Endothelial cell of umbilical vein (primary cell): ENCODE measurements around the gene HEXA. TPM values are rescaled to one million over a fixed set of nuclear protein-coding genes. Genes with fewer than 3 reads are reported as not detected.
A peak's percentile ranks its signal among the peaks of the same experiment; 100 is the strongest.

Experiments used
- Bru-seq: library from RNA; stranded (reverse); fragments of 400-500 nt; gene quantifications from one replicate; lab custom pipeline; 2021; lab: Mats Ljungman, UMichigan
- BruChase-seq, 2 experiments: library from RNA; stranded (reverse); fragments of 400-500 nt; gene quantifications; one replicate each; lab custom pipeline; 2021; lab: Mats Ljungman, UMichigan
- BruUV-seq: library from RNA; stranded (reverse); fragments of 400-500 nt; replicated peaks from 2 replicates; lab custom pipeline; 2021; lab: Mats Ljungman, UMichigan
- CTCF ChIA-PET: fragments of 300-600, 350-600 bp; sonication (Branson Sonifier 250); formaldehyde crosslinking; loops from one replicate; lab custom pipeline; 2021; ENCODE audit warnings: antibody characterized with exemption, inconsistent platforms; lab: Charles Lee
- POLR2A ChIA-PET: fragments of 300-600, 350-600 bp; sonication (Branson Sonifier 250); formaldehyde crosslinking; loops from one replicate; lab custom pipeline; 2021; ENCODE audit warnings: antibody characterized with exemption, inconsistent platforms; lab: Charles Lee
- DNase-seq: peaks from one replicate; pipeline ENCODE4 v3.0.0-alpha.2; 2011; ENCODE audit warnings: low read depth, low spot score
- FAIRE-seq: peaks from 2 replicates; lab custom pipeline; 2011; peaks lifted over from hg19 to GRCh38; lab: Jason Lieb, UNC
- H2AFZ ChIP-seq: 2 replicates; pipeline ENCODE4 v1.6.0; 2012; ENCODE audit warnings: low read depth, low read length, control low read depth, inconsistent platforms
- H3K27ac ChIP-seq: 2 replicates; pipeline ENCODE4 v1.5.1; 2011; ENCODE audit warnings: low read depth, mild to moderate bottlenecking, control low read depth, low read length, moderate library complexity; ENCODE audit not compliant: insufficient read depth
- H3K27me3 ChIP-seq, 2 experiments: 2 replicates each; pipeline versions ENCODE4 v1.6.0 to v1.6.1; 2011; ENCODE audit warnings: low read length in 2 of 2, mixed read lengths in 1 of 2; ENCODE audit not compliant: control insufficient read depth in 2 of 2, insufficient read depth in 2 of 2
- H3K36me3 ChIP-seq, 2 experiments: 2 replicates in 1 of 2; 3 replicates in 1 of 2; pipeline ENCODE4 v1.5.1; 2011; ENCODE audit warnings: low read length in 2 of 2, mild to moderate bottlenecking in 1 of 2, moderate library complexity in 1 of 2; ENCODE audit not compliant: control insufficient read depth in 2 of 2, insufficient read depth in 2 of 2; ENCODE audit errors: extremely low read depth in 1 of 2
- H3K4me1 ChIP-seq: 3 replicates; pipeline ENCODE4 v1.5.1; 2011; ENCODE audit warnings: mild to moderate bottlenecking, low read length; ENCODE audit not compliant: control insufficient read depth, insufficient read depth; ENCODE audit errors: extremely low read depth
- H3K4me2 ChIP-seq: 2 replicates; pipeline ENCODE4 v1.6.1; 2011; ENCODE audit warnings: low read length, control low read depth, mixed read lengths; ENCODE audit not compliant: insufficient read depth
- H3K4me3 ChIP-seq, 3 experiments: fragments of 200-600 bp in 1 of 3; sonication (generic), shearing (Covaris generic) in 1 of 3; replicated peaks in 1 of 3; 2 replicates each; pipeline ENCODE4 v1.5.1; 2011 to 2016; ENCODE audit warnings: control low read depth in 3 of 3, low read length in 3 of 3, mild to moderate bottlenecking in 2 of 3, inconsistent platforms in 1 of 3, low read depth in 1 of 3, moderate library complexity in 1 of 3; ENCODE audit not compliant: insufficient read depth in 1 of 3
- H3K79me2 ChIP-seq: 2 replicates; pipeline ENCODE4 v1.6.0; 2012; ENCODE audit warnings: low read length, inconsistent platforms; ENCODE audit not compliant: control insufficient read depth, insufficient read depth
- H3K9ac ChIP-seq: replicated peaks from 2 replicates; pipeline ENCODE3; 2011; ENCODE audit warnings: low read length, control low read depth; ENCODE audit not compliant: insufficient read depth; ENCODE audit errors: extremely low read depth
- H3K9me1 ChIP-seq: replicated peaks from 3 replicates; pipeline ENCODE4 v1.6.0; 2011; ENCODE audit warnings: mild to moderate bottlenecking, low read length; ENCODE audit not compliant: control insufficient read depth, insufficient read depth; ENCODE audit errors: extremely low read depth
- H3K9me3 ChIP-seq: replicated peaks from 2 replicates; pipeline ENCODE4 v1.5.1; 2012; ENCODE audit warnings: low read length, inconsistent platforms; ENCODE audit not compliant: control insufficient read depth, insufficient read depth
- H4K20me1 ChIP-seq: replicated peaks from 2 replicates; pipeline ENCODE3; 2011; ENCODE audit warnings: mild to moderate bottlenecking, low read length; ENCODE audit not compliant: control insufficient read depth, insufficient read depth; ENCODE audit errors: extremely low read depth
- CTCF ChIP-seq, 2 donors: IDR thresholded peaks; 1 replicate in 1 of 2; 2 replicates in 1 of 2; pipeline ENCODE4 v1.5.1; 2011; ENCODE audit warnings: low read length in 2 of 2, mild to moderate bottlenecking in 2 of 2, moderate library complexity in 2 of 2, control low read depth in 1 of 2, inconsistent platforms in 1 of 2, low read depth in 1 of 2; ENCODE audit not compliant: insufficient read depth in 1 of 2; ENCODE audit errors: extremely low read depth in 1 of 2
- GATA2 ChIP-seq: IDR thresholded peaks from 2 replicates; pipeline ENCODE4 v1.7.0; 2011; ENCODE audit warnings: low read depth, mild to moderate bottlenecking, moderate library complexity, mixed read lengths, low read length; ENCODE audit not compliant: insufficient read length, insufficient read depth
- JUN ChIP-seq: IDR thresholded peaks from 2 replicates; pipeline ENCODE4 v1.6.1; 2011; ENCODE audit warnings: borderline replicate concordance, low read depth; ENCODE audit not compliant: insufficient read length, insufficient read depth
- MAX ChIP-seq: IDR thresholded peaks from 2 replicates; pipeline ENCODE4 v1.6.1; 2011; ENCODE audit not compliant: insufficient read depth, insufficient read length
- MYC ChIP-seq: IDR thresholded peaks from one replicate; pipeline ENCODE4 v1.6.1; 2011; ENCODE audit warnings: mild to moderate bottlenecking, low read depth, low read length
- POLR2A ChIP-seq: IDR thresholded peaks from 2 replicates; pipeline ENCODE4 v1.6.1; 2012; ENCODE audit warnings: low read depth, mild to moderate bottlenecking, control low read depth, low read length
- POLR2AphosphoS5 ChIP-seq: IDR thresholded peaks from 2 replicates; pipeline ENCODE4 v1.6.1; 2012; ENCODE audit warnings: low read depth, mild to moderate bottlenecking, control low read depth, low read length, moderate library complexity; ENCODE audit not compliant: insufficient read depth
- dilution Hi-C: fragments of 300-500 bp; cut with MboI; formaldehyde crosslinking; loops from one replicate; pipeline ENCODE4 v1.15.0; 2019; ENCODE audit warnings: low sequenced_read_pairs; ENCODE audit not compliant: extremely low pct_ligation_motif_present
- intact Hi-C: fragments of 100-400 bp; cut with micrococcal nuclease; formaldehyde crosslinking; loops from one replicate; pipeline ENCODE4 v1.10.0; 2022
- long read RNA-seq: library from polyadenylated mRNA; stranded (forward); transcript quantifications from one replicate; pipeline ENCODE4 v2.0.0, GENCODE V29; 2021
- polyA minus RNA-seq, 3 experiments: library from RNA; depleted of rRNA, polyadenylated mRNA; stranded (reverse); fragments of >200 nt; gene quantifications; 1 replicate in 1 of 3; 2 replicates in 2 of 3; pipeline ENCODE4 v1.2.3, GENCODE V29; 2011
- polyA plus RNA-seq, 4 experiments: library from polyadenylated mRNA; depleted of rRNA in 3 of 4; stranded (reverse) in 3 of 4; unstranded in 1 of 4; fragments of >200 nt; gene quantifications; 2 replicates each; pipeline versions ENCODE4 v1.2.1 to v1.2.3, GENCODE V29; 2011 to 2012; ENCODE audit warnings: missing spikeins in 1 of 4
- total RNA-seq: library from RNA; stranded (reverse); gene quantifications from 2 replicates; pipeline ENCODE4 v1.2.3, GENCODE V29; 2021

HEXA gene
- total RNA-seq (100 and 108 TPM in 2 replicates), polyA plus RNA-seq (189 and 212 TPM in 2 replicates), polyA minus RNA-seq (119 and 151 TPM in 2 replicates), Bru-seq, nascent RNA (percentile 77 among the genes with signal in this experiment), BruChase-seq, experiment 1, labeled RNA remaining after a 6-hour chase (percentile 90 among the genes with signal in this experiment), BruChase-seq, experiment 2, labeled RNA remaining after a 2-hour chase (percentile 89 among the genes with signal in this experiment)
- polyA plus RNA-seq (2011; cell fraction: cytosol; rRNA removed) = 111 and 133 TPM in 2 replicates
- polyA plus RNA-seq (2011; cell fraction: nucleus; rRNA removed) = 281 and 317 TPM in 2 replicates
- polyA plus RNA-seq (2012) = 74.3 and 104 TPM in 2 replicates
- polyA minus RNA-seq (2011; cell fraction: cytosol; rRNA and poly(A)+ RNA removed) = 39.1 TPM
- 64.9 and 73.4 TPM in 2 replicates for polyA minus RNA-seq (2011; cell fraction: nucleus; rRNA and poly(A)+ RNA removed)
- long read RNA-seq, full-length matches to known transcripts = 218 of 252 reads
- long read RNA-seq, partial matches to known transcripts = 8 of 252 reads
- long read RNA-seq, other reads (novel, unspliced or antisense) = 26 of 252 reads

- peak within 1 kb of the TSS; percentile 65 to 99 (median 84) for H3K4me3 ChIP-seq
- DNase-seq (peak; percentile 93), FAIRE-seq (peak; percentile 86)
- intact Hi-C loops (loop anchor here (1.0 to 10.0 kb wide), 2 partner anchors 98 to 159 kb away; partner anchors contain the start of gene ARIH1), dilution Hi-C loops (no loop called here)
- TSS peak; percentile 91 for BruUV-seq
- peak within 1 kb of the TSS; percentile 69 for H3K4me2 ChIP-seq
- no peaks in the 10 kb centered on the region for H3K27me3 ChIP-seq
- ChIA-PET CTCF (interaction anchor here (0.9 to 2.0 kb wide), 3 partner anchors 24 to 157 kb away, joined by 5 to 7 read pairs (median 5); no protein-coding TSS in a partner anchor), POLR2A (interaction anchor here (0.6 to 1.4 kb wide), 2 partner anchors 97 to 237 kb away, joined by 4 to 13 read pairs; no protein-coding TSS in a partner anchor)
- no peaks in the 10 kb centered on the region for H3K9me3 ChIP-seq
- H3K27ac ChIP-seq = peak within 1 kb of the TSS; percentile 48
- H3K4me1 ChIP-seq = peaks cover 28% of the 10 kb centered on the region
- H2AFZ ChIP-seq = peak within 1 kb of the TSS; percentile 96
- peak within 1 kb of the TSS; percentile 84 for H3K9ac ChIP-seq
- H3K79me2 ChIP-seq = peaks cover 8% of the 10 kb centered on the region
- no peaks in the 10 kb centered on the region for H3K9me1 ChIP-seq
- no peaks in the 10 kb centered on the region for H3K36me3 ChIP-seq
- no peaks in the 10 kb centered on the region for H4K20me1 ChIP-seq
- TF ChIP-seq JUN (no peak), MYC (no peak), GATA2 (no peak), CTCF (IDR thresholded peaks at IDR 0.05; ENCODE audit: extremely low read depth in 1 of 2, insufficient read depth in 1 of 2, low read depth in 1 of 2, low read length in 2 of 2) (no peak), POLR2AphosphoS5 (peak; percentile 83), POLR2A (peak; percentile 77), MAX (peak; percentile 97)
These were observed at the start of gene HEXA for GRCh38 chr15:72375846-72376581. HEXA (minus strand) TSS chr15:72376014; CDS start chr15:72375972, 42 bp downstream.
